Bronchial epithelial cell (primary cell): Measurements from ENCODE around the gene CFD. TPM values are rescaled to one million over a fixed set of nuclear protein-coding genes. Genes with fewer than 3 reads are reported as not detected.

Experiments used
- DNase-seq: peaks from one replicate; pipeline ENCODE4 v3.0.0-alpha.2; 2010; ENCODE audit warnings: low read depth
- FAIRE-seq: peaks from 2 replicates; lab custom pipeline; 2011; peaks lifted over from hg19 to GRCh38; lab: Jason Lieb, UNC
- H3K27me3 ChIP-seq: 2 replicates; pipeline ENCODE4 v1.5.1; 2011; ENCODE audit warnings: low read length; ENCODE audit not compliant: control insufficient read depth, insufficient read depth
- H3K36me3 ChIP-seq: 2 replicates; pipeline ENCODE4 v1.5.1; 2011; ENCODE audit warnings: low read length; ENCODE audit not compliant: control insufficient read depth, insufficient read depth
- H3K4me3 ChIP-seq: 2 replicates; pipeline ENCODE4 v1.5.1; 2011; ENCODE audit warnings: mild to moderate bottlenecking, low read depth, low read length, control low read depth
- total RNA-seq: library from RNA; depleted of rRNA; stranded (reverse); fragments of >200 nt; gene quantifications from 2 replicates; pipeline ENCODE4 v1.2.1, GENCODE V29; 2014
- TF ChIP-seq, protein P1 (sequence below): IDR thresholded peaks from 2 replicates; pipeline ENCODE4 v1.5.1; 2011; ENCODE audit warnings: mild to moderate bottlenecking, moderate library complexity, low read length, control low read depth, inconsistent platforms; ENCODE audit not compliant: insufficient read depth, severe bottlenecking

Gene CFD
- total RNA-seq, 1 donor from 2014 or later: 4.2 TPM

DNA sequence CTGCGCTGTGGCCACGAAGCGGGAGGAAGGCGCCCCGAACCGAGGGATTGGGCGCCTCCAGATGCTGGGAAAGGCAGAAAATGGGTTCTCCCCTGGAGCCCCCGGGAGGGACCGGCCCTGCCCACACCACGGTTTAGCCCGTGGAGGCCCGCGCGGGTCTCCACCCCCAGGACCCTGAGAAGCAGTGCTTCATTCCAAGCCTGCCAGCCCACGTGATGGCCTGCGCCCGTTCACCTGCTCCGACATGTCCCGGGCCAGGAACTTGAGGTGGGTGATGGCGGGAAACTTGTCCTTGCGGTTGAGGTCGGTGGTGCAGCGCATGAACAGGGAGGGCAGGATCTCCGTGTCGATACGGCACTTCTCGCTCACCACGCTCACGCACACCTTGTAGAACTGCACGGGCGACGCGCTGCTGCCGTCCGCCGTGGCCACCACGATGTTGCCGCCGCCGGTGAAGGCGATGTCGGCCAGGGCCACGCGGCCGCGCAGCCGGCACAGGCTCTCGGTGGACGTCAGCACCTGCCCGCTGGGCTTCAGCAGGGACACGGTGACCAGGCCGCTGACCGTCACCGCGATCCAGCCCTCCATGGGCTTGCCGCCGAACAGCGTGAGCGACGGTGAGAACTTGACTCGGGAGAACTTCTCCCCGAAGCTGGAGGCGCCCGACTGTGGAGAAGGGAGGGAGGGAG, 26.2 kb downstream of the CFD start:
- peaks cover 42% of the 10 kb centered on the region for H3K36me3 ChIP-seq
- no peaks in the 10 kb centered on the region for H3K27me3 ChIP-seq
- TF ChIP-seq, protein P1, sequence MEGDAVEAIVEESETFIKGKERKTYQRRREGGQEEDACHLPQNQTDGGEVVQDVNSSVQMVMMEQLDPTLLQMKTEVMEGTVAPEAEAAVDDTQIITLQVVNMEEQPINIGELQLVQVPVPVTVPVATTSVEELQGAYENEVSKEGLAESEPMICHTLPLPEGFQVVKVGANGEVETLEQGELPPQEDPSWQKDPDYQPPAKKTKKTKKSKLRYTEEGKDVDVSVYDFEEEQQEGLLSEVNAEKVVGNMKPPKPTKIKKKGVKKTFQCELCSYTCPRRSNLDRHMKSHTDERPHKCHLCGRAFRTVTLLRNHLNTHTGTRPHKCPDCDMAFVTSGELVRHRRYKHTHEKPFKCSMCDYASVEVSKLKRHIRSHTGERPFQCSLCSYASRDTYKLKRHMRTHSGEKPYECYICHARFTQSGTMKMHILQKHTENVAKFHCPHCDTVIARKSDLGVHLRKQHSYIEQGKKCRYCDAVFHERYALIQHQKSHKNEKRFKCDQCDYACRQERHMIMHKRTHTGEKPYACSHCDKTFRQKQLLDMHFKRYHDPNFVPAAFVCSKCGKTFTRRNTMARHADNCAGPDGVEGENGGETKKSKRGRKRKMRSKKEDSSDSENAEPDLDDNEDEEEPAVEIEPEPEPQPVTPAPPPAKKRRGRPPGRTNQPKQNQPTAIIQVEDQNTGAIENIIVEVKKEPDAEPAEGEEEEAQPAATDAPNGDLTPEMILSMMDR: no peak
- no peak overlapping the region for H3K4me3 ChIP-seq
- FAIRE-seq (no peak), DNase-seq (no peak)

- TF ChIP-seq, protein P1: no peak
- Histone ChIP-seq H3K36me3 (peaks cover 34% of the 10 kb centered on the region), H3K4me3 (no peak overlapping the region), H3K27me3 (no peaks in the 10 kb centered on the region)
- no peak for FAIRE-seq
- DNase-seq: no peak
Observed at GRCh38 chr19:887072-887471, 27.6 kb downstream of the CFD start.

DNA sequence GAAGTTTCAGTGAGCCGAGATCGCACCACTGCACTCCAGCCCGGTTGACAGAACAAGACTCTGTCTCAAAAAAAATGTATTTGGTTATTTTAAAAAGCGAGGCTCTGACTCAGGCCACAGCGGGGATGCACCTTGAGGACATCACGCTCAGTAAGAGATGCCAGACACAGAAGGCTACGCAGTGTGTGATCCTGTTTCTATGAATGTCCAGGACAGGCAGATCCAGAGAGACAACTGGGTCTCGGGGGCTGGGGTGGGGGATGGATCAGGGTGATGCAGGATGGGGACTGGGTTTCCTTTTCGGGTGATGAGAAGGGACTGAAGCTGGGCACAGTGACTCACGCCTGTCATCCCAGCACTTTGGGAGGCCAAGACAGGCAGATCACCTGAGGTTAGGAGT, 28.1 kb downstream of the CFD start:
- TF ChIP-seq, protein P1: no peak
- Histone ChIP-seq H3K27me3 (no peaks in the 10 kb centered on the region), H3K4me3 (no peak overlapping the region), H3K36me3 (peaks cover 28% of the 10 kb centered on the region)
- DNase-seq (no peak), FAIRE-seq (no peak)

DNA sequence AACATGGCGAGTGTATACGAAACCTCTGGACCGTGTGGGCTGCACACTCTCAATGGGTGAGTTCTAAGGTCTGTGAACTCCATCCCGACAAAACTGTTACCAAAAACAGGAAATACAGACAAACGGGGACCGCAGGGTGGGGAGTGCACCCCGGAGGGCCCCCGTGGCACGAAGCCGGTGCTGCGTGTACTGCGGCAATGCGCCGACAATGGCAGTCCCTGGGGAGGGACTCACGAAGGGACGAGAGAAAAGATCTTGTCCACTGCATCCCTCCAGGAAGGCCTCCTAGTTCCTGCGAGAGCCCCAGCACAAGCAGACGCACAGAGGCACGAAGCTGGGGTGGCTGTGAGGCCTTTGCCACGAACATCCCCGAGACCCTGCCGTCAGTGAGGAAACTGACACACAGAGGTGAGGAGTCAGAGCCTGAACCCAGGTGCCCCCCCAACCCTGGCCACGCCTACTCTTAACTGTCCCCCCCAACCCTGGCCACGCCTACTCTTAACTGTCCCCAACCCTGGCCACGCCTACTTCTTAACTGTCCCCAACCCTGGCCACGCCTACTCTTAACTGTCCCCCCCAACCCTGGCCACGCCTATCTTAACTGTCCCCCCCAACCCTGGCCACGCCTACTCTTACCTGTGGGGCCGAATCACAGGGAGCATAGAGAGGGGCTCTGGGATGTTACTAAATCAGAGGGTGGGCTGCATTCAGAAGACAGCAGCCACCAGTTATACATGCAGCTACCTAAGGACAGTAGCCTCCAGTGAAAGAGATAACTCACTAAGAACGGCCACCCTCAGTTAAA, 29.3 kb downstream of the CFD start:
- FAIRE-seq (no peak), DNase-seq (no peak)
- no peak overlapping the region for H3K4me3 ChIP-seq
- TF ChIP-seq, protein P1: no peak
- no peaks in the 10 kb centered on the region for H3K27me3 ChIP-seq
- peaks cover 22% of the 10 kb centered on the region for H3K36me3 ChIP-seq

GRCh38 chr19:889662-890295, 30.3 kb downstream of the CFD start:
- peaks cover 20% of the 10 kb centered on the region for H3K36me3 ChIP-seq
- no peak for DNase-seq
- TF ChIP-seq, protein P1: no peak
- FAIRE-seq: no peak
- H3K27me3 ChIP-seq: no peaks in the 10 kb centered on the region
- H3K4me3 ChIP-seq: no peak overlapping the region
